ENCODE measurements around the gene NSFL1C.

- TF ChIP-seq REST (IDR thresholded peaks at IDR 0.05; ENCODE audit: insufficient read depth in 1 of 2, low read depth in 2 of 2, low read length in 1 of 2) (no peak), POLR2AphosphoS5 (IDR thresholded peaks at IDR 0.05; ENCODE audit: low read depth, low read length) (no peak), CTCF (IDR thresholded peaks at IDR 0.05) (no peak), SIN3A (IDR thresholded peaks at IDR 0.05; ENCODE audit: borderline replicate concordance, insufficient read depth, low read depth, low read length) (no peak), TCF7L2 (IDR thresholded peaks at IDR 0.05; ENCODE audit: low read depth, low read length) (no peak)
These were observed 11.3 kb upstream of the NSFL1C start for GRCh38 chr20:1477896-1478490.

All from Panc1 (cell line).